ENCODE results near the gene OGG1. TPM values are rescaled to one million over a fixed set of nuclear protein-coding genes. Genes with fewer than 3 reads are reported as not detected.

OGG1 gene
- total and polyA plus RNA-seq, 5 donors from 2014 or later, result 21.8 to 30.2 (median 26.3) TPM

DNA sequence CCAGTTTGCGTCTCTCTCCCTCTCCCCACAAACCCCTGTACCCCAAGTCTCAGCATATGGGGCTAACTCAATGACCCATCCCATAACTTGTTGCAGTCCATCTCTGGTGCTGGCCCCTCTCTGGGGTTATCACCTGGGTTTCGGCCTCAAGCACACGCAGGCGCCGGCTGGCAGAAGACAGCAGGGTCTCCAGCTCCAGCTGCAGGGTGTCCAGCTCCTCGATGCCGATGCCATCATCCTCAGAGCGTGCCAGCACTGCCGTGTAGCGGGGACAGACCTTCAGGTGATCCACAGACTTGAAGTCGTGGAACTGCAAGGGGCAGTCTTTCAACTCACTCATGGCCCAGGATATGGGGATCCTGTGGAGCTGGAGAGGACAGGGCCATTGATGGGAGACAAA is 41.4 kb downstream of the OGG1 start:
- H3K27ac Mint-ChIP-seq, result peak overlapping the region in 1 of 3 donors; percentile 99

DNA sequence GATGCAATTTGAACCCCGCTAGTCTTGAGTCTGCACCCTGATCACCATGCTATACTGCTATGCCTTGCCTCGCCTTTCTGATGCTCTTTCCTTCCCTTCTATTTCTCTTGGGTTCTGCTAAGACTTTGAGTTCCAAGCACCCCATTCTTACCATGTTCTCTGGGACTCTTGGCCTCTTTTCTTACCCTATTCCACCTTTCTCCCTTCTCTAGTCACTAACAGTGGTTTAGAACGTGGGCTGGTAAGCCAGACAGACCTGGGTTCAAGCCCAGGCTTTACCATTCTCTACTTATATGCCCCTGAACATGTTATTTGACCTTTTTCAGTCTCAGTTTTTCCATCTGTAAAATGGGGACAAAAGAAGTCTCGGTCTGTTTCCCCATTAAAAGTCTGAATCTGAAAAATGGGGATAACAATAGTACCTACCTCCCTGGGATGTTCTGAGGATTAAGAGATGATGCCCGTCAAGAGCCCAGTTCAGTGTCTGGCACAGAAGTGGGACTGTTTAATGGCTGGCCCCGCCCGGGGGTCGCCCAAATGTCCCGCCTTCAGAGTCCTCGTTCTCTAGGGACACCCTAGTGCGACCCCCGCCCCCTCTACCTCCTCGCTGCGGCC is 42.1 kb downstream of the OGG1 start:
- no peaks in the 10 kb centered on the region for H3K9me3 ChIP-seq (ENCODE audit: control insufficient read depth in 2 of 2, low read length in 2 of 2)
- no peaks in the 10 kb centered on the region for H3K27me3 Mint-ChIP-seq
- no peak for DNase-seq
- no peaks in the 10 kb centered on the region for H3K27me3 ChIP-seq (ENCODE audit: control insufficient read depth, insufficient read depth, low read length)
- peak overlapping the region; percentile 98 to 100 (median 99) for H3K27ac Mint-ChIP-seq
- peaks cover 29% of the 10 kb centered on the region for H3K36me3 Mint-ChIP-seq
- peaks cover 24 to 69% (median 48%) of the 10 kb centered on the region in 4 donors for H3K4me1 Mint-ChIP-seq
- peaks cover 47% of the 10 kb centered on the region for H3K4me1 ChIP-seq (ENCODE audit: control insufficient read depth, insufficient read depth, low read length, poor library complexity, severe bottlenecking)
- H3K9me3 Mint-ChIP-seq, result no peaks in the 10 kb centered on the region
- H3K4me3 Mint-ChIP-seq, result peak overlapping the region; percentile 92 to 99 (median 96)
- H3K36me3 ChIP-seq (ENCODE audit: control insufficient read depth, insufficient read depth, low read length), result peaks cover 37% of the 10 kb centered on the region
- H3K27ac ChIP-seq (ENCODE audit: insufficient read depth, low read length, poor library complexity, severe bottlenecking), result peak overlapping the region; percentile 96
- H3K4me3 ChIP-seq (ENCODE audit: low read depth, low read length), result peak overlapping the region; percentile 95
- ATAC-seq (ENCODE audit: low read depth in 2 of 2), result no peak

More for the DNA sequence above, 41.4 kb downstream of the OGG1 start:
- H3K4me3 ChIP-seq (ENCODE audit: low read depth, low read length), result peak overlapping the region; percentile 95
- H3K4me1 ChIP-seq (ENCODE audit: control insufficient read depth, insufficient read depth, low read length, poor library complexity, severe bottlenecking), result peaks cover 44% of the 10 kb centered on the region
- peaks cover 23 to 63% (median 48%) of the 10 kb centered on the region in 4 donors for H3K4me1 Mint-ChIP-seq
- H3K27ac ChIP-seq (ENCODE audit: insufficient read depth, low read length, poor library complexity, severe bottlenecking), result peak overlapping the region; percentile 96
- H3K27me3 ChIP-seq (ENCODE audit: control insufficient read depth, insufficient read depth, low read length), result no peaks in the 10 kb centered on the region
- H3K4me3 Mint-ChIP-seq, result peak overlapping the region; percentile 92 to 99 (median 96)
- peaks cover 36% of the 10 kb centered on the region for H3K36me3 Mint-ChIP-seq
- DNase-seq (no peak), ATAC-seq (ENCODE audit: low read depth in 2 of 2) (no peak)
- no peaks in the 10 kb centered on the region for H3K27me3 Mint-ChIP-seq
- H3K9me3 Mint-ChIP-seq, result no peaks in the 10 kb centered on the region
- no peaks in the 10 kb centered on the region for H3K9me3 ChIP-seq (ENCODE audit: control insufficient read depth in 2 of 2, low read length in 2 of 2)
- H3K36me3 ChIP-seq (ENCODE audit: control insufficient read depth, insufficient read depth, low read length), result peaks cover 44% of the 10 kb centered on the region

DNA sequence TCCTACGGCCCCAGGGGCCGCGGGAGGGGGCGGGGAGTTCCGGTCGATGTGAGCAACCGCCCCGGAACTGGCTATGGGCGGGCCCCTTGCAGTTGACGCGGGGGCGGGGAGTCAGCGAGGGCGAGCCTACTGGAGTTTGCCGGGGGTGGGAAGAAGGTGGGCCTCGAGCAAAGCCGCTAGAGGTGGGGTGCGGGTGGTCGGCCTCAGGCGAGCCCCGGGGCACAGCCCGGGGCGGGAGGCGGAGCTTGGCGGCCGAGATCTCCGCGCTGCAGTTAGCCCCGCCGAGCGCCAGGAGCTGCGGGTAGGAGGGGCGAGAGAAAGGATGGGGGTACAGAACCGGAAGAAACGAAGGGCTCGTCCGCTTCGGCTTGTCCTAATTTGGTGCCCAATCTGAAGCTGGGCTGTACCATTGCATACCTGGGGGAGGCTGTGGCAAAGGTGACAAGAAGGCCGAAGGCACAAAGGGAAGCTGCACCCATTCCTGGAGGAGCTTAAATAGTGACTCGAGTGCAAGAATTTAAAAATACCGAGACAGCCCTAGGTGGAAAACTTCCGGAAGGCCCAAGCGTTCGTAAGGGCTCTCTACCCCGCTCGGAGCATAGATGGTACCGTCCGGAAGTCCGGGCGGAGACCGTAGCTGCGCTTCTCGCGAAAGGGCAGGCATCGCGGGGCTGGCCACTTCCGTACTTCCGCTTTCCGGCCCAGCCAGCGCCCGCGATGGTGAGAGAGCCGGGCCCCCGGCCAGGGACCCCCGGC is 42.8 kb downstream of the OGG1 start, which contains the start of the genes ARPC4 and TADA3:
ARPC4 (plus strand) TSS at position 678 of the 756 bp plus-strand sequence; CDS start at position 718, 40 bp downstream.
TADA3 (minus strand) TSS at position 69 of the 756 bp plus-strand sequence. CDS start 1,007 bp downstream, outside the sequence.
- Mint-ChIP-seq H3K4me1 (peaks cover 29 to 72% (median 51%) of the 10 kb centered on the region in 4 donors), H3K27me3 (no peaks in the 10 kb centered on the region), H3K4me3 (peak within 1 kb of the TSS; percentile 92 to 99 (median 96)), H3K36me3 (peaks cover 30% of the 10 kb centered on the region), H3K27ac (peak within 1 kb of the TSS; percentile 98 to 100 (median 99)), H3K9me3 (no peaks in the 10 kb centered on the region)
- Histone ChIP-seq H3K9me3 (ENCODE audit: control insufficient read depth in 2 of 2, low read length in 2 of 2) (no peaks in the 10 kb centered on the region), H3K4me1 (ENCODE audit: control insufficient read depth, insufficient read depth, low read length, poor library complexity, severe bottlenecking) (peaks cover 47% of the 10 kb centered on the region), H3K36me3 (ENCODE audit: control insufficient read depth, insufficient read depth, low read length) (peaks cover 38% of the 10 kb centered on the region), H3K4me3 (ENCODE audit: low read depth, low read length) (peak within 1 kb of the TSS; percentile 95), H3K27ac (ENCODE audit: insufficient read depth, low read length, poor library complexity, severe bottlenecking) (peak within 1 kb of the TSS; percentile 96), H3K27me3 (ENCODE audit: control insufficient read depth, insufficient read depth, low read length) (no peaks in the 10 kb centered on the region)
- ATAC-seq (ENCODE audit: low read depth in 2 of 2) (peak; percentile 86 to 88), DNase-seq (peak; percentile 85 to 97 (median 97))

DNA sequence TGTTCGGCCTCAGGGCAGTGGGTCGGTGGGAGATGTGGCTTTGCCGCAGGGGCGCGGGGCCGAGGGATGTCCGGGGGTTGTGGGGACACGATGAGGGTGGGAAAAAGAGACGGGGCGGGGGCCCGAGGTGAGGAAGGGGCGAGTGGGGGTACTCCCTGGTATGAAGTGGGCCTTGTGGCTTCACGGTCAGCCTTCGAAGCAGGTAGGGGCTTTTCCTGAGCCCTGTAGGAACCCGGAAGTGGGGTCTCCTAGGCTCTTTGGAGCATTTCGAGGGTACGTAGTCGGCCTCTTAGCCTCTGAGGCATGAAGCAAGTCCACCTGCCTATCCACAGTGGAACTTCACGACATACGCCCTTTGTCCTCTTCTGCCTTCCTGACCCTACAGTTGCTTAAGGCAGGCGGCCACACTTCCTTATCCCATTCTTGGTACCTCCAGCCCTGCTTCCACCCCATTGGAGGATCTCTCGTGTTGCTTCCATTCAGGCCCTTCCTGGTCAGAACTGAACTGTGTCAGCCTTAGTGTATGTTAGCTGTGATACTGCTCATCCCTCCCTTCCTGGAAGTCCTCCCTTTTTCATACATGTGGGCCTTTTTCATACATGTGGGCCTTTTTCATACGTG is 43.5 kb downstream of the OGG1 start:
- peaks cover 45% of the 10 kb centered on the region for H3K4me1 ChIP-seq (ENCODE audit: control insufficient read depth, insufficient read depth, low read length, poor library complexity, severe bottlenecking)
- H3K36me3 ChIP-seq (ENCODE audit: control insufficient read depth, insufficient read depth, low read length), result peaks cover 41% of the 10 kb centered on the region
- Mint-ChIP-seq H3K4me1 (peaks cover 28 to 74% (median 51%) of the 10 kb centered on the region in 4 donors), H3K4me3 (peak overlapping the region; percentile 92 to 99 (median 96)), H3K27me3 (no peaks in the 10 kb centered on the region), H3K36me3 (peaks cover 27% of the 10 kb centered on the region), H3K27ac (peak overlapping the region; percentile 98 to 100 (median 99)), H3K9me3 (no peaks in the 10 kb centered on the region)
- DNase-seq (peak in 2 of 3 donors; percentile 27 to 49), ATAC-seq (ENCODE audit: low read depth in 2 of 2) (no peak)
- H3K4me3 ChIP-seq (ENCODE audit: low read depth, low read length), result peak overlapping the region; percentile 95
- H3K27me3 ChIP-seq (ENCODE audit: control insufficient read depth, insufficient read depth, low read length), result no peaks in the 10 kb centered on the region
- H3K27ac ChIP-seq (ENCODE audit: insufficient read depth, low read length, poor library complexity, severe bottlenecking), result peak overlapping the region; percentile 96
- no peaks in the 10 kb centered on the region for H3K9me3 ChIP-seq (ENCODE audit: control insufficient read depth in 2 of 2, low read length in 2 of 2)

DNA sequence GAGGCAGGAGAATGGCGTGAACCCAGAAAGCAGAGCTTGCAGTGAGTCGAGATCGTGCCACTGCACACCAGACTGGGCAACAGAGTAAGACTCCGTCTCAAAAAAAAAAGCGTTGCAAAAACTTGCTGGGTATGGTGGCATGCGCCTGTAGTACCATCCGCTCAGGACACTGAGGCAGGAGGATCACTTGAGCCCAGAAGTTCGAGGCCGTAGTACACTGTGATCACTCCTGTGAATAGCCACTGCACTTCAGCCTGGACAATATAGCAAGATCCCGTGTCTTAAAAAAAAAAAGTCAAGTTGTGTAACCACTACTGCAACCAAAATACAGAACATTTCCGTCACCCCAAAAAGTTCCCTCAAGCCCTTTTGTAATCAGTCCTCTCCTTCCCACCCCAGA is 44.6 kb downstream of the OGG1 start:
- H3K27ac Mint-ChIP-seq, result peak overlapping the region in 1 of 3 donors; percentile 99
- peaks cover 21% of the 10 kb centered on the region for H3K36me3 Mint-ChIP-seq
- no peak for ATAC-seq (ENCODE audit: low read depth in 2 of 2)
- H3K27me3 Mint-ChIP-seq, result no peaks in the 10 kb centered on the region
- H3K9me3 Mint-ChIP-seq, result no peaks in the 10 kb centered on the region
- Histone ChIP-seq H3K27ac (ENCODE audit: insufficient read depth, low read length, poor library complexity, severe bottlenecking) (peak overlapping the region; percentile 96), H3K36me3 (ENCODE audit: control insufficient read depth, insufficient read depth, low read length) (peaks cover 45% of the 10 kb centered on the region), H3K27me3 (ENCODE audit: control insufficient read depth, insufficient read depth, low read length) (no peaks in the 10 kb centered on the region), H3K9me3 (ENCODE audit: control insufficient read depth in 2 of 2, low read length in 2 of 2) (no peaks in the 10 kb centered on the region), H3K4me3 (ENCODE audit: low read depth, low read length) (peak overlapping the region; percentile 50), H3K4me1 (ENCODE audit: control insufficient read depth, insufficient read depth, low read length, poor library complexity, severe bottlenecking) (peaks cover 45% of the 10 kb centered on the region)
- no peak for DNase-seq
- peaks cover 28 to 71% (median 51%) of the 10 kb centered on the region in 4 donors for H3K4me1 Mint-ChIP-seq
- peak overlapping the region; percentile 90 to 99 (median 96) for H3K4me3 Mint-ChIP-seq

DNA sequence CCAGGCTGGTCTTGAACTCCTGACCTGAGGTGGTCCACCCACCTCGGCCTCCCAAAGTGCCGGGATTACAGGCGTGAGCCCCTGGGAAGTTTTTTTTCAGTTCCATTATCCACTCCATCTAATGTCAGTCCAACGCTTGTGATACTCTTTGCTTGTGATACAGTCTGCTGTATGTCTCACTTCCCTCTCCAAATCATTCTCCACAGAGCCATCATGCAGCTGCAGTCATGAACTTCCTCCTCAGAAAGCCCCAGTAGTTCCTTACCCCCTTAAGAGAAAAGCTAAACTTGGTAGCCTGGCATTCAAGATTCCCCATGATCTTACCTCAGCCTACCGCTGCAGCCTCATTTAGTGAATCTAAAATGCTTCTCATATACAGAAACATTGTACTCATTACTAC is 45.5 kb downstream of the OGG1 start:
- Mint-ChIP-seq H3K9me3 (no peaks in the 10 kb centered on the region), H3K36me3 (peaks cover 24% of the 10 kb centered on the region), H3K4me1 (peaks cover 24 to 70% (median 51%) of the 10 kb centered on the region in 4 donors), H3K27me3 (no peaks in the 10 kb centered on the region), H3K27ac (peak overlapping the region in 2 of 3 donors; percentile 86 to 93), H3K4me3 (peak overlapping the region; percentile 75 to 98 (median 84))
- DNase-seq (no peak), ATAC-seq (ENCODE audit: low read depth in 2 of 2) (no peak)
- Histone ChIP-seq H3K9me3 (ENCODE audit: control insufficient read depth in 2 of 2, low read length in 2 of 2) (no peaks in the 10 kb centered on the region), H3K27ac (ENCODE audit: insufficient read depth, low read length, poor library complexity, severe bottlenecking) (no peak overlapping the region), H3K36me3 (ENCODE audit: control insufficient read depth, insufficient read depth, low read length) (peaks cover 46% of the 10 kb centered on the region), H3K4me3 (ENCODE audit: low read depth, low read length) (no peak overlapping the region), H3K4me1 (ENCODE audit: control insufficient read depth, insufficient read depth, low read length, poor library complexity, severe bottlenecking) (peaks cover 44% of the 10 kb centered on the region), H3K27me3 (ENCODE audit: control insufficient read depth, insufficient read depth, low read length) (no peaks in the 10 kb centered on the region)

DNA sequence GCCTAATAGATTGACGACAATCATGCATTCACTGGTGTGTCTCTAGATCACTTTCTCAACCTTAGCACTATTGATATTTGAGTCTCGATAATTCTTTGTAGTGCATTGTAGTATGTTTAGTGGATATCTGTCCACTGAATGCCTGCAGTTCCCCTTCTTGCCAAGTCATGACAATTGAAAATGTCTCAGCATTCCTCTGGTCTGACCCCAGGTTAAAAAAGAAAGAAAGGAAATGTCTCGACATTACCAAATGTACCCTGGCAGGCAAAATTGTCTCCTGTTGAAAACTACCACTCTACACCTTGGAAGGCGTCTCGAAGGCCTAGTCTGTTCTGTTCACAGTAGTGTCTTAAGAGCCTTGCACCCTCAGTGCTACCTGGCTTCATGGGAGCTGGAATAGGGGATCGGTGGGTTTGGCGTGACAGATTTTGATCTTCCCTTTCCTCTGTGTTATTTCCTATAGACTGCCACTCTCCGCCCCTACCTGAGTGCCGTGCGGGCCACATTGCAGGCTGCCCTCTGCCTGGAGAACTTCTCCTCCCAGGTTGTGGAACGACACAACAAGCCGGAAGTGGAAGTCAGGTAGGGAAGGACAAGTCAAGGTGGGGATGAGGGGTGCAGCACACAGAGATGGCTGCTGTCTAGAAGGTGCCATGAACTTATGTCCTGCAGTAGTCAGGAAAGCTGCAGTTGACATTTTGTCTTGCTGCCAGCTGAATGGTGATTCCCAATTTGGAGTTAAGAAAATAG is 47.6 kb downstream of the OGG1 start:
- no peaks in the 10 kb centered on the region for H3K9me3 ChIP-seq (ENCODE audit: control insufficient read depth in 2 of 2, low read length in 2 of 2)
- no peak for DNase-seq
- Mint-ChIP-seq H3K4me1 (peaks cover 20 to 52% (median 37%) of the 10 kb centered on the region in 4 donors), H3K27me3 (no peaks in the 10 kb centered on the region), H3K4me3 (peak overlapping the region in 2 of 4 donors; percentile 9 to 80), H3K9me3 (no peaks in the 10 kb centered on the region), H3K27ac (peak overlapping the region in 1 of 3 donors; percentile 83), H3K36me3 (peaks cover 25% of the 10 kb centered on the region)
- H3K4me3 ChIP-seq (ENCODE audit: low read depth, low read length), result no peak overlapping the region
- H3K27me3 ChIP-seq (ENCODE audit: control insufficient read depth, insufficient read depth, low read length), result no peaks in the 10 kb centered on the region
- no peak for ATAC-seq (ENCODE audit: low read depth in 2 of 2)
- peaks cover 59% of the 10 kb centered on the region for H3K36me3 ChIP-seq (ENCODE audit: control insufficient read depth, insufficient read depth, low read length)
- H3K4me1 ChIP-seq (ENCODE audit: control insufficient read depth, insufficient read depth, low read length, poor library complexity, severe bottlenecking), result peaks cover 28% of the 10 kb centered on the region
- no peak overlapping the region for H3K27ac ChIP-seq (ENCODE audit: insufficient read depth, low read length, poor library complexity, severe bottlenecking)
